KMS-11 (cell line): Measurements from ENCODE around the gene SPAG5.

Experiments
- H2AFZ ChIP-seq: fragments of 200-600 bp; sonication (generic); 2 replicates; pipeline ENCODE4 v1.6.1; 2016; ENCODE audit warnings: antibody characterized with exemption, mixed run types, low read depth
- H3K27ac ChIP-seq: fragments of 200-600 bp; sonication (generic); 2 replicates; pipeline ENCODE4 v1.6.1; 2016; ENCODE audit warnings: mild to moderate bottlenecking, mixed run types
- H3K27me3 ChIP-seq: fragments of 200-600 bp; sonication (generic); 2 replicates; pipeline ENCODE4 v1.6.1; 2017; ENCODE audit warnings: mild to moderate bottlenecking, low read depth, mixed run types, moderate library complexity; ENCODE audit not compliant: insufficient read depth
- H3K36me3 ChIP-seq: fragments of 200-600 bp; sonication (generic); 2 replicates; pipeline ENCODE4 v1.6.1; 2017; ENCODE audit warnings: mild to moderate bottlenecking, mixed run types; ENCODE audit not compliant: insufficient read depth
- H3K4me1 ChIP-seq: fragments of 200-600 bp; sonication (generic); 2 replicates; pipeline ENCODE4 v1.6.1; 2016; ENCODE audit warnings: mild to moderate bottlenecking, low read depth, mixed run types; ENCODE audit not compliant: poor library complexity, severe bottlenecking
- H3K4me2 ChIP-seq: fragments of 200-600 bp; sonication (generic); 2 replicates; pipeline ENCODE4 v1.7.0; 2016; ENCODE audit warnings: mild to moderate bottlenecking, mixed run types
- H3K4me3 ChIP-seq: fragments of 200-600 bp; sonication (generic); IDR thresholded peaks from 2 replicates; pipeline ENCODE4 v1.6.1; 2017; ENCODE audit warnings: low read depth, low read length, mixed read lengths; ENCODE audit not compliant: insufficient read depth
- H3K79me2 ChIP-seq: fragments of 200-600 bp; sonication (generic); 2 replicates; pipeline ENCODE4 v1.6.1; 2016; ENCODE audit warnings: low read depth, mixed run types; ENCODE audit not compliant: insufficient read depth
- H3K9ac ChIP-seq: fragments of 200-600 bp; sonication (generic); 2 replicates; pipeline ENCODE4 v1.6.1; 2016; ENCODE audit warnings: mild to moderate bottlenecking, mixed run types
- H4K20me1 ChIP-seq: fragments of 200-600 bp; sonication (generic); 2 replicates; pipeline ENCODE4 v1.6.1; 2016; ENCODE audit warnings: mild to moderate bottlenecking, mixed run types; ENCODE audit not compliant: insufficient read depth
- CTCF ChIP-seq: fragments of 200-600 bp; sonication (generic); conservative IDR thresholded peaks from 2 replicates; pipeline ENCODE4 v1.6.1; 2017; ENCODE audit warnings: low read depth, mild to moderate bottlenecking, antibody characterized with exemption, low read length, moderate library complexity, mixed read lengths

The SPAG5 gene

GRCh38 chr17:28550858-28551257 lies 48.0 kb downstream of the SPAG5 start:
- Histone ChIP-seq H3K4me3 (no peak overlapping the region), H3K79me2 (no peaks in the 10 kb centered on the region), H3K9ac (no peak overlapping the region), H3K36me3 (no peaks in the 10 kb centered on the region; the same call in 1 of the 2 replicates), H3K27me3 (0 out of 2 replicates have a peak, but pooled peaks cover 8% of the 10 kb centered on the region), H2AFZ (no peak overlapping the region), H3K4me2 (peak overlapping the region; percentile 82; the same call in 1 of the 2 replicates), H4K20me1 (no peaks in the 10 kb centered on the region), H3K27ac (no peak overlapping the region), H3K4me1 (peaks cover 44% of the 10 kb centered on the region)
- TF ChIP-seq CTCF = no peak

DNA sequence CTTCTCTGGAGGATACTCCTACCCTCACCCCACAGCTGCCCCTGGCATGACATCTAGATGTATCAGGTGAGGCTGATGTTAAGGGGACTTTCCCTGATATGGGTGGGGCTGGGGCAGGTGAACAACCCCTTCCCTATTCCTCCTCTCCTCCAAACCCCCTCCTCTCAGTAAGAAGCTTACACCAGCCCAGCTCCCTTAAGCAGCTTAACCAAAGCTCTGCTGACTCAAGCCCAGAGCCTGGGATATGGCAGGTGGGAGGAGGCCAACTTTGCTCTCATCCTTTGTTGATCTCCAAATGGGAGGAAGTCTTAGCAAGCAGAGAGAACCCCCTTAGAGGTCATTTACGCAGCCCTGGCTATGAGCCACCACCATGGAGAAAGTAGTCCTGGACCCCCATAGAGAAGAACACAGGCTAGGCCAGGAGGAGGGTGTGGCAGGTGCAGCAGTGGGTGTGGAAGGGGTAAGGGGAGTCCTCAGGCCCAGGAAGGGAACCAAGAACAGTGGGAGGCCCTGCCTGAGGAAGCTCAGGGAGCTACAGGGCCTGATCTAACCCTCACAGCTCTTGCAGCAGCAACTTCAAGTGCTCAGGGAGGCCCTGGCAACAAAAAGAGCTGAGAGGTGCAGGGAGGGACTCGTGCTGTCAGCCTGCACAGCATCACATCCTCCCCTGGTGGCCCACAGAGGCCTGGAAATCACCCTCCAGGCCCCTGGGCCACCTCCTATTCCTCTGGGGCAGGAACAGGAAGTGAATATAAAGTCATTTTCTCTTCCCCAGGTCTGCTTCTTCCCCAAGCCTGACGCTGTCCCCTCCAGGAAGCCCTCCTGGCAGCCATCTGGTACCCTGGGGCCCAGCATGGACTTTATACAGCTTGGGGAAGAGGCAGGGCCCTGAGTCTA lies 49.3 kb downstream of the SPAG5 start:
- Histone ChIP-seq H3K9ac (no peak overlapping the region), H3K27me3 (0 out of 2 replicates have a peak, but pooled peaks cover 8% of the 10 kb centered on the region), H3K4me2 (no peak overlapping the region; the same call in 1 of the 2 replicates), H4K20me1 (no peaks in the 10 kb centered on the region), H3K36me3 (no peaks in the 10 kb centered on the region; the same call in 1 of the 2 replicates), H2AFZ (no peak overlapping the region), H3K4me3 (no peak overlapping the region), H3K4me1 (peaks cover 44% of the 10 kb centered on the region), H3K79me2 (no peaks in the 10 kb centered on the region), H3K27ac (no peak overlapping the region)
- TF ChIP-seq CTCF = 0 out of 2 replicates have a peak, but pooled peaks have one; percentile 16

- no peaks in the 10 kb centered on the region for H3K79me2 ChIP-seq
- no peak overlapping the region; the same call in 1 of the 2 replicates for H3K4me2 ChIP-seq
- H3K9ac ChIP-seq = no peak overlapping the region
- 0 out of 2 replicates have a peak, but pooled peaks cover 8% of the 10 kb centered on the region for H3K27me3 ChIP-seq
- no peak overlapping the region for H3K27ac ChIP-seq
- H3K4me1 ChIP-seq = peaks cover 39% of the 10 kb centered on the region
- H4K20me1 ChIP-seq = no peaks in the 10 kb centered on the region
- H2AFZ ChIP-seq = no peak overlapping the region
- peak; percentile 61 for TF ChIP-seq CTCF
- no peaks in the 10 kb centered on the region; the same call in 1 of the 2 replicates for H3K36me3 ChIP-seq
- no peak overlapping the region for H3K4me3 ChIP-seq
These were observed 50.3 kb downstream of the SPAG5 start for GRCh38 chr17:28548417-28549130.

DNA sequence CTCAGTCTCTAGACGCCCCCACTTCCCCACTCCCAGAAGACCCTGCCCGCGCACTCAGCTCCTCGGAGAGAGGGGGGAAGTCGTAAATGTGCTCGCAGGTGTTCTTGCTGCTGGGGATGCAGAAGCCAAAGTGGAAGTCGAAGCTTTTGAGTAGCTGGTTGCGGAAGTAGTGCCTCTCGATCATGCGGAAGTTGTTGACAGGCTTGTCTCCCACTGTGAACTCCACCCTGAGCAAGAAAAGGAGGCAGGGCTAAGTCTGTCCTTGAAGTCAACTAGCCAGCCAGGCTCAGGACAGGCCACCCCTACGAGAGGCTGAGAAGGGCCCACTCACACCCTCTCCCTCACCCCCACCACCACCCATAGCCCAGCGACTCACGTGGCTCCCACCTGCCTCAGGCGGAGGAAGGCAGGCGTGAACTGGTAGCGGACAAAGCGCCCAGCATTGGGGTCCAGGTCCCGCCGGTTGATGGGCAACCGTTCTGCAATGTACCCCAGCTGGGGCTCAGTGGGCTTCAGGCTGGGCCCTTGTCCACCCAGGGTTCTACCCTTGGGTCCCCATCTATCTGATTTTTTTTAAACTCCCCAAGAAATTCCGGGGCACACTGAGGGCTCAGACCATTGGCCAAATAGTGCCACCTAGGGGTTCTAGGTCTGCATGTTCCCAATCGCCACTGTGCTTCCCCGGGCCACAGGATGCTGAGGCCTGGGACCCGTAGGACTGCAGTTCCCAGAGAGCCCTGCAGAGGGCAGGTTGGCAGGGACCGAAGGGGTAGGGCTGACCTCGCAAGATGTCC lies 51.0 kb downstream of the SPAG5 start:
- no peak overlapping the region for H3K27ac ChIP-seq
- peak; percentile 99 for TF ChIP-seq CTCF
- H3K79me2 ChIP-seq = no peaks in the 10 kb centered on the region
- H2AFZ ChIP-seq = no peak overlapping the region
- 0 out of 2 replicates have a peak, but pooled peaks cover 8% of the 10 kb centered on the region for H3K27me3 ChIP-seq
- H3K4me3 ChIP-seq = no peak overlapping the region
- no peak overlapping the region for H3K9ac ChIP-seq
- peaks cover 31% of the 10 kb centered on the region for H3K4me1 ChIP-seq
- no peak overlapping the region for H3K4me2 ChIP-seq
- no peaks in the 10 kb centered on the region for H4K20me1 ChIP-seq
- no peaks in the 10 kb centered on the region for H3K36me3 ChIP-seq
